Muscle layer of duodenum (tissue), 2 donors: ENCODE measurements around the gene UBN1.
"Not testable (repeated sequence)": the region's sequence is repeated elsewhere in the genome, so short reads cannot be mapped to it uniquely, and the experiment has no call there.

ENCODE experiments used
- H3K27ac ChIP-seq: one replicate; pipeline ENCODE4 v1.7.0; 2013; ENCODE audit warnings: mild to moderate bottlenecking, low read length
- H3K27me3 ChIP-seq: one replicate; pipeline ENCODE4 v1.7.0; 2013; ENCODE audit warnings: low read depth, mild to moderate bottlenecking, control low read depth, low read length
- H3K36me3 ChIP-seq, 2 donors: one replicate each; pipeline ENCODE4 v1.7.0; 2013; ENCODE audit warnings: low read length in 2 of 2, control low read depth in 1 of 2, mild to moderate bottlenecking in 1 of 2; ENCODE audit not compliant: insufficient read depth in 2 of 2, control insufficient read depth in 1 of 2
- H3K4me1 ChIP-seq, 2 donors: one replicate each; pipeline ENCODE4 v1.7.0; 2013; ENCODE audit warnings: low read length in 2 of 2, mild to moderate bottlenecking in 2 of 2, control low read depth in 1 of 2, moderate library complexity in 1 of 2; ENCODE audit not compliant: insufficient read depth in 2 of 2, control insufficient read depth in 1 of 2
- H3K4me3 ChIP-seq, 2 donors: one replicate each; pipeline ENCODE4 v1.7.0; 2013; ENCODE audit warnings: low read length in 2 of 2, low read depth in 1 of 2, mild to moderate bottlenecking in 1 of 2
- H3K9me3 ChIP-seq, 2 donors: one replicate each; pipeline ENCODE4 v1.7.0; 2013; ENCODE audit warnings: low read length in 2 of 2, control low read depth in 1 of 2, mild to moderate bottlenecking in 1 of 2; ENCODE audit not compliant: control insufficient read depth in 1 of 2
- donor health status: healthy.

The UBN1 gene

GRCh38 chr16:4926928-4927327, 79.6 kb downstream of the UBN1 start:
- Histone ChIP-seq H3K27me3 (no peaks in the 10 kb centered on the region), H3K4me1 (peaks cover 4 to 5% of the 10 kb centered on the region in 2 donors), H3K9me3 (peaks cover 9% of the 10 kb centered on the region in 2 donors), H3K36me3 (peaks cover 5% of the 10 kb centered on the region in 2 donors), H3K27ac (no peak overlapping the region), H3K4me3 (no peak overlapping the region)

- Histone ChIP-seq H3K27ac (no peak overlapping the region), H3K27me3 (no peaks in the 10 kb centered on the region), H3K4me3 (no peak overlapping the region), H3K4me1 (peaks cover 4 to 5% of the 10 kb centered on the region in 2 donors), H3K36me3 (peaks cover 5% of the 10 kb centered on the region in 2 donors), H3K9me3 (peaks cover 9% of the 10 kb centered on the region in 2 donors)
Observed at GRCh38 chr16:4927661-4928060, 80.4 kb downstream of the UBN1 start.

GRCh38 chr16:4928227-4928626, 80.9 kb downstream of the UBN1 start:
- Histone ChIP-seq H3K9me3 (peaks cover 9% of the 10 kb centered on the region in 2 donors), H3K36me3 (peaks cover 5% of the 10 kb centered on the region in 2 donors), H3K4me3 (no peak overlapping the region), H3K27ac (no peak overlapping the region), H3K27me3 (no peaks in the 10 kb centered on the region), H3K4me1 (peaks cover 4 to 6% of the 10 kb centered on the region in 2 donors)

- not testable (repeated sequence) for H3K36me3 ChIP-seq, H3K4me1 ChIP-seq, H3K9me3 ChIP-seq, H3K4me3 ChIP-seq, H3K27me3 ChIP-seq, H3K27ac ChIP-seq
Observed at GRCh38 chr16:4929619-4930018, 82.3 kb downstream of the UBN1 start.

GRCh38 chr16:4931381-4931780, 84.1 kb downstream of the UBN1 start:
- Histone ChIP-seq H3K4me3 (no peak overlapping the region), H3K4me1 (peaks cover 0 to 8% of the 10 kb centered on the region in 2 donors), H3K9me3 (peaks cover 9% of the 10 kb centered on the region in 2 donors), H3K36me3 (peaks cover 5% of the 10 kb centered on the region in 2 donors), H3K27ac (no peak overlapping the region), H3K27me3 (no peaks in the 10 kb centered on the region)
